Superior temporal gyrus (tissue), 1 donor: Measurements from ENCODE around the gene DDX59.

ENCODE experiments used
- DNase-seq: peaks from one replicate; pipeline ENCODE4 v3.0.0-alpha.2; 2016; ENCODE audit errors: extremely low spot score

Gene DDX59

GRCh38 chr1:200671235-200671786, 1.6 kb upstream of the DDX59 start:
- DNase-seq: no peak

- DNase-seq: peak; percentile 72
Measured at GRCh38 chr1:200670242-200671118, 773 bp upstream of the DDX59 start.

- no peak for DNase-seq
Measured at GRCh38 chr1:200668514-200669313, 993 bp downstream of the DDX59 start.

GRCh38 chr1:200666309-200666708, 3.4 kb downstream of the DDX59 start:
- DNase-seq: no peak

GRCh38 chr1:200665861-200666260, 3.8 kb downstream of the DDX59 start:
- no peak for DNase-seq

- DNase-seq: no peak
Measured at GRCh38 chr1:200660719-200661118, 9.0 kb downstream of the DDX59 start.

GRCh38 chr1:200659269-200659668, 10.4 kb downstream of the DDX59 start:
- DNase-seq: no peak

GRCh38 chr1:200658037-200658818, 11.5 kb downstream of the DDX59 start:
- DNase-seq: no peak

GRCh38 chr1:200654660-200655059, 15.0 kb downstream of the DDX59 start:
- DNase-seq: no peak

GRCh38 chr1:200653022-200653462, 16.7 kb downstream of the DDX59 start:
- no peak for DNase-seq

GRCh38 chr1:200652378-200652777, 17.3 kb downstream of the DDX59 start:
- no peak for DNase-seq

- DNase-seq: no peak
Measured at GRCh38 chr1:200646515-200646914, 23.2 kb downstream of the DDX59 start.

GRCh38 chr1:200644021-200644420, 25.7 kb downstream of the DDX59 start:
- no peak for DNase-seq

- DNase-seq: no peak
Measured at GRCh38 chr1:200642481-200642880, 27.2 kb downstream of the DDX59 start.

GRCh38 chr1:200640963-200641401, 28.7 kb downstream of the DDX59 start:
- no peak for DNase-seq

- DNase-seq: no peak
Measured at GRCh38 chr1:200640373-200640962, 29.2 kb downstream of the DDX59 start.

GRCh38 chr1:200638073-200638472, 31.6 kb downstream of the DDX59 start:
- DNase-seq: no peak

- no peak for DNase-seq
Measured at GRCh38 chr1:200636681-200637080, 33.0 kb downstream of the DDX59 start.

GRCh38 chr1:200634261-200635122, 35.2 kb downstream of the DDX59 start:
- DNase-seq: no peak

GRCh38 chr1:200631375-200631774, 38.3 kb downstream of the DDX59 start:
- no peak for DNase-seq
